SK-N-MC (cell line): Measurements from ENCODE around the gene EIF5B.

Source experiments
- EZH2 ChIP-seq: fragments of 200-600 bp; sonication (generic); IDR thresholded peaks from one replicate; pipeline ENCODE4 v1.6.1; 2017; ENCODE audit warnings: antibody characterized with exemption
- POLR2AphosphoS5 ChIP-seq: IDR thresholded peaks from 2 replicates; pipeline ENCODE4 v1.6.1; 2012; ENCODE audit warnings: mild to moderate bottlenecking, low read depth, low read length, borderline replicate concordance

DNA sequence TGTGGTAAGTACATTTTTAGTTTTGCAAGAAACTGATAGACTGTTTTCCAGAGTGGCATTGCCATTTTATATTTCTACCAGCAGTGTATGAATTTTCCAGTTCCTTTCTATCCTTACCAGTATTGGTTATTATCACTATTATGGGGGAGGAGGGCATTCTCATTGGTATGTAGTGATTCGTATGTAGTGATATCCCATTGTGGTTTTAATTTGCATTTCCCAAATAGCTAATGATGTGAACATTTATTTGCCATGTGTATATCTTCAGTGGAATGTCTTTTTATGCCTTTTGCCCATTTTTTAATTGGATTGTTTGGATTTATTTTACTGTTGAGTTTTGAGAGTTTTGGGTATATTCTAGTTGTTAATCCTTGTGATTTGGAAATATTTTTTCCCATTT, 16.9 kb downstream of the EIF5B start:
- TF ChIP-seq EZH2 (no peak), POLR2AphosphoS5 (no peak)
